C4-2B (cell line): ENCODE measurements around the gene HS3ST6.
"Not testable (repeated sequence)": the region's sequence is repeated elsewhere in the genome, so short reads cannot be mapped to it uniquely, and the experiment has no call there.

ENCODE experiments used
- H3K27ac ChIP-seq: fragments of 450-650 bp; 2 replicates; pipeline ENCODE4 v1.5.1; 2017
- CTCF ChIP-seq: fragments of 450-650 bp; conservative IDR thresholded peaks from 2 replicates; pipeline ENCODE4 v1.5.1; 2017; ENCODE audit warnings: mild to moderate bottlenecking
- ZFX ChIP-seq: fragments of 450-650 bp; IDR thresholded peaks from 2 replicates; pipeline ENCODE4 v1.6.1; 2017

The HS3ST6 gene

GRCh38 chr16:1961651-1962067, 43.4 kb upstream of the HS3ST6 start:
- TF ChIP-seq ZFX = no peak; the same call in 1 of the 2 replicates
- TF ChIP-seq CTCF = no peak
- peak overlapping the region; percentile 97 for H3K27ac ChIP-seq

- TF ChIP-seq CTCF (no peak), ZFX (peak; percentile 18; the same call in 1 of the 2 replicates)
- H3K27ac ChIP-seq = peak overlapping the region; percentile 97
These were observed 42.7 kb upstream of the HS3ST6 start for GRCh38 chr16:1960665-1961630.

- peak within 1 kb of the TSS; percentile 97 for H3K27ac ChIP-seq
- peak; percentile 69; the same call in 1 of the 2 replicates for TF ChIP-seq ZFX
- TF ChIP-seq CTCF = peak; percentile 95
These were observed 41.2 kb upstream of the HS3ST6 start, which contains the start of gene NDUFB10 for GRCh38 chr16:1959269-1960039. TSS of gene NDUFB10 (plus strand) at chr16:1959538. CDS start at chr16:1959625, 87 bp downstream.

- TF ChIP-seq CTCF = no peak
- TF ChIP-seq ZFX = no peak
- H3K27ac ChIP-seq = peak overlapping the region; percentile 97
These were observed 40.6 kb upstream of the HS3ST6 start for GRCh38 chr16:1958715-1959268.

GRCh38 chr16:1958143-1958491, 39.9 kb upstream of the HS3ST6 start:
- H3K27ac ChIP-seq = not testable (repeated sequence)

GRCh38 chr16:1957434-1958142, 39.4 kb upstream of the HS3ST6 start:
- H3K27ac ChIP-seq = not testable (repeated sequence)

- H3K27ac ChIP-seq = no peak overlapping the region
- TF ChIP-seq CTCF = no peak
- TF ChIP-seq ZFX = no peak
These were observed 35.5 kb upstream of the HS3ST6 start for GRCh38 chr16:1953734-1954133.

GRCh38 chr16:1950559-1950958, 32.3 kb upstream of the HS3ST6 start:
- TF ChIP-seq ZFX (no peak), CTCF (no peak)
- no peak overlapping the region for H3K27ac ChIP-seq
